Ramos (cell line): ENCODE data around the gene EXPH5.

Source experiments
- in situ Hi-C: fragments of 300-500 bp; cut with MboI; formaldehyde crosslinking; loops from one replicate; pipeline ENCODE4 v1.14.3; 2022; ENCODE audit warnings: low sequenced_read_pairs; ENCODE audit not compliant: unreplicated experiment

EXPH5 gene

GRCh38 chr11:108530426-108530825 lies 63.1 kb downstream of the EXPH5 start:
- in situ Hi-C loops: no loop called here

- in situ Hi-C loops: no loop called here
Measured at GRCh38 chr11:108527382-108527781, 66.2 kb downstream of the EXPH5 start.

GRCh38 chr11:108525161-108525560 lies 68.4 kb downstream of the EXPH5 start:
- in situ Hi-C loops: no loop called here

- in situ Hi-C loops: no loop called here
Measured at GRCh38 chr11:108524422-108524821, 69.1 kb downstream of the EXPH5 start.

GRCh38 chr11:108522318-108522717 lies 71.2 kb downstream of the EXPH5 start:
- in situ Hi-C loops: no loop called here

GRCh38 chr11:108518581-108518980 lies 75.0 kb downstream of the EXPH5 start:
- in situ Hi-C loops: no loop called here

- in situ Hi-C loops: no loop called here
Measured at GRCh38 chr11:108516125-108516524, 77.4 kb downstream of the EXPH5 start.

- in situ Hi-C loops: no loop called here
Measured at GRCh38 chr11:108512708-108513107, 80.9 kb downstream of the EXPH5 start.

- in situ Hi-C loops: no loop called here
Measured at GRCh38 chr11:108511851-108512474, 81.6 kb downstream of the EXPH5 start.

- in situ Hi-C loops: no loop called here
Measured at GRCh38 chr11:108508653-108509593, 84.6 kb downstream of the EXPH5 start.

GRCh38 chr11:108501396-108501795 lies 92.2 kb downstream of the EXPH5 start:
- in situ Hi-C loops: no loop called here

- in situ Hi-C loops: no loop called here
Measured at GRCh38 chr11:108500721-108501120, 92.8 kb downstream of the EXPH5 start.

GRCh38 chr11:108500169-108500568 lies 93.4 kb downstream of the EXPH5 start:
- in situ Hi-C loops: no loop called here

GRCh38 chr11:108498816-108499408 lies 94.7 kb downstream of the EXPH5 start:
- in situ Hi-C loops: no loop called here

GRCh38 chr11:108498046-108498815 lies 95.3 kb downstream of the EXPH5 start, which contains the start of gene POGLUT3:
POGLUT3 (minus strand) TSS chr11:108498384; CDS start chr11:108498366, 18 bp downstream.
- in situ Hi-C loops: no loop called here

GRCh38 chr11:108497317-108498045 lies 96.1 kb downstream of the EXPH5 start:
- in situ Hi-C loops: no loop called here

GRCh38 chr11:108496643-108497256 lies 96.8 kb downstream of the EXPH5 start:
- in situ Hi-C loops: no loop called here

- in situ Hi-C loops: no loop called here
Measured at GRCh38 chr11:108495326-108495725, 98.2 kb downstream of the EXPH5 start.

GRCh38 chr11:108494182-108494581 lies 99.4 kb downstream of the EXPH5 start:
- in situ Hi-C loops: no loop called here
